HCT116 (cell line): Measurements from ENCODE around the gene TAS1R1. TPM values are rescaled to one million over a fixed set of nuclear protein-coding genes. Genes with fewer than 3 reads are reported as not detected.
A peak's percentile ranks its signal among the peaks of the same experiment; 100 is the strongest.

ENCODE experiments used
- ATAC-seq: fragments of 200-7000 bp; cut with Tn5 transposase; 2 replicates; pipeline ENCODE4 v1.9.1; 2020; ENCODE audit warnings: mild to moderate bottlenecking, moderate library complexity
- BruUV-seq: library from RNA; stranded (reverse); fragments of 400-500 nt; replicated peaks from 2 replicates; lab custom pipeline; 2021; lab: Mats Ljungman, UMichigan
- CTCF ChIA-PET: fragments of 300-600 bp; sonication (Branson Sonifier 250); formaldehyde crosslinking; loops from one replicate; lab custom pipeline; 2021; ENCODE audit warnings: antibody characterized with exemption; lab: Charles Lee
- POLR2A ChIA-PET: fragments of 300-600, 350-600 bp; sonication (Branson Sonifier 250); formaldehyde crosslinking; loops from one replicate; lab custom pipeline; 2021; ENCODE audit warnings: antibody characterized with exemption; lab: Charles Lee
- RAD21 ChIA-PET, 2 experiments: fragments of 300-600 bp; sonication (Branson Sonifier 250); formaldehyde crosslinking; loops; one replicate each; lab custom pipeline; 2023; ENCODE audit warnings: low total read pairs in 2 of 2; ENCODE audit not compliant: uncharacterized antibody in 2 of 2, unreplicated experiment in 2 of 2, low non-redundant PET in 1 of 2; lab: Charles Lee
- DNase-seq: peaks from one replicate; pipeline ENCODE4 v3.0.0-alpha.2; 2010; ENCODE audit warnings: low read depth, low spot score
- H2AFZ ChIP-seq: fragments of 200-600 bp; shearing (Covaris generic), sonication (generic); 2 replicates; pipeline ENCODE4 v1.6.1; 2017; ENCODE audit warnings: low read depth, mixed run types, mixed read lengths, antibody characterized with exemption, low read length; ENCODE audit not compliant: poor library complexity, severe bottlenecking
- H3K27ac ChIP-seq: 2 replicates; pipeline ENCODE4 v1.5.1; 2012; ENCODE audit warnings: low read depth, low read length
- H3K27me3 ChIP-seq: fragments of 200-600 bp; sonication (generic); 2 replicates; pipeline ENCODE4 v1.6.1; 2016; ENCODE audit warnings: mixed run types, low read length, mixed read lengths; ENCODE audit not compliant: insufficient read depth
- H3K36me3 ChIP-seq, 2 experiments: fragments of 200-500 bp in 1 of 2; fragments of 200-600 bp in 1 of 2; sonication (Bioruptor generic) in 1 of 2; sonication (generic) in 1 of 2; 2 replicates each; pipeline versions ENCODE4 v1.5.1 to v1.6.1; 2014 to 2016; ENCODE audit warnings: low read length in 2 of 2, inconsistent platforms in 1 of 2, mixed read lengths in 1 of 2, mixed run types in 1 of 2; ENCODE audit not compliant: insufficient read depth in 2 of 2, control insufficient read depth in 1 of 2
- H3K4me1 ChIP-seq, 2 experiments: fragments of 200-600 bp in 1 of 2; sonication (generic) in 1 of 2; 2 replicates each; pipeline versions ENCODE4 v1.5.1 to v1.6.1; 2012 to 2017; ENCODE audit warnings: low read length in 2 of 2, inconsistent platforms in 1 of 2, mild to moderate bottlenecking in 1 of 2, mixed read lengths in 1 of 2, mixed run types in 1 of 2, moderate library complexity in 1 of 2; ENCODE audit not compliant: insufficient read depth in 2 of 2, control insufficient read depth in 1 of 2
- H3K4me2 ChIP-seq: fragments of 200-600 bp; sonication (generic); 2 replicates; pipeline ENCODE4 v1.6.1; 2017; ENCODE audit warnings: mixed run types, low read length, mixed read lengths
- H3K4me3 ChIP-seq, 2 experiments: fragments of 200-600 bp in 1 of 2; sonication (generic) in 1 of 2; replicated peaks in 1 of 2; 2 replicates each; pipeline ENCODE4 v1.5.1; 2011 to 2016; ENCODE audit warnings: low read length in 2 of 2, control low read depth in 1 of 2, low read depth in 1 of 2, mild to moderate bottlenecking in 1 of 2, mixed read lengths in 1 of 2, mixed run types in 1 of 2
- H3K79me2 ChIP-seq: fragments of 200-600 bp; sonication (generic); 2 replicates; pipeline ENCODE4 v1.6.1; 2017; ENCODE audit warnings: mild to moderate bottlenecking, mixed run types, low read length, moderate library complexity, mixed read lengths; ENCODE audit not compliant: insufficient read depth
- H3K9ac ChIP-seq: fragments of 200-600 bp; sonication (generic); 2 replicates; pipeline ENCODE4 v1.6.1; 2016; ENCODE audit warnings: low read length, mixed read lengths
- H3K9me2 ChIP-seq: fragments of 200-600 bp; sonication (generic), shearing (Covaris generic); 2 replicates; pipeline ENCODE4 v1.6.1; 2017; ENCODE audit warnings: mixed run types, mild to moderate bottlenecking, moderate library complexity; ENCODE audit not compliant: insufficient read depth
- H3K9me3 ChIP-seq, 2 experiments: fragments of 200-500 bp in 1 of 2; fragments of 200-600 bp in 1 of 2; sonication (Bioruptor generic) in 1 of 2; sonication (generic) in 1 of 2; 2 replicates each; pipeline ENCODE4 v1.6.1; 2014 to 2017; ENCODE audit warnings: low read length in 2 of 2, mixed read lengths in 2 of 2, inconsistent platforms in 1 of 2, low read depth in 1 of 2, mild to moderate bottlenecking in 1 of 2, mixed run types in 1 of 2, moderate library complexity in 1 of 2; ENCODE audit not compliant: control insufficient read depth in 1 of 2, insufficient read depth in 1 of 2
- H4K20me1 ChIP-seq: fragments of 200-600 bp; sonication (generic), shearing (Covaris generic); 2 replicates; pipeline ENCODE4 v1.6.1; 2017; ENCODE audit warnings: mixed run types, mild to moderate bottlenecking, moderate library complexity; ENCODE audit not compliant: insufficient read depth
- CTCF ChIP-seq, 3 experiments: fragments of 200-600 bp in 1 of 3; sonication (generic) in 1 of 3; IDR thresholded peaks in 2 of 3; conservative IDR thresholded peaks in 1 of 3; 2 replicates each; pipeline ENCODE4 v1.5.1; 2012 to 2017; ENCODE audit warnings: low read depth in 2 of 3, low read length in 2 of 3, antibody characterized with exemption in 1 of 3, borderline replicate concordance in 1 of 3, control low read depth in 1 of 3, mild to moderate bottlenecking in 1 of 3, mixed read lengths in 1 of 3, mixed run types in 1 of 3, moderate library complexity in 1 of 3; ENCODE audit not compliant: insufficient read depth in 1 of 3
- EGR1 ChIP-seq: IDR thresholded peaks from 2 replicates; pipeline ENCODE4 v1.6.1; 2012; ENCODE audit warnings: low read depth
- ZFX ChIP-seq: fragments of 450-650 bp; IDR thresholded peaks from 2 replicates; pipeline ENCODE4 v1.6.1; 2017
- intact Hi-C: fragments of 100-400 bp; cut with micrococcal nuclease; formaldehyde crosslinking; loops from 2 replicates; pipeline ENCODE4 v1.10.0; 2022
- total RNA-seq: library from RNA; stranded (reverse); gene quantifications from one replicate; pipeline ENCODE4 v1.2.1, GENCODE V29; 2021; ENCODE audit not compliant: unreplicated experiment

TAS1R1 gene
- total RNA-seq, 1 experiment from 2014 or later: not detected

DNA sequence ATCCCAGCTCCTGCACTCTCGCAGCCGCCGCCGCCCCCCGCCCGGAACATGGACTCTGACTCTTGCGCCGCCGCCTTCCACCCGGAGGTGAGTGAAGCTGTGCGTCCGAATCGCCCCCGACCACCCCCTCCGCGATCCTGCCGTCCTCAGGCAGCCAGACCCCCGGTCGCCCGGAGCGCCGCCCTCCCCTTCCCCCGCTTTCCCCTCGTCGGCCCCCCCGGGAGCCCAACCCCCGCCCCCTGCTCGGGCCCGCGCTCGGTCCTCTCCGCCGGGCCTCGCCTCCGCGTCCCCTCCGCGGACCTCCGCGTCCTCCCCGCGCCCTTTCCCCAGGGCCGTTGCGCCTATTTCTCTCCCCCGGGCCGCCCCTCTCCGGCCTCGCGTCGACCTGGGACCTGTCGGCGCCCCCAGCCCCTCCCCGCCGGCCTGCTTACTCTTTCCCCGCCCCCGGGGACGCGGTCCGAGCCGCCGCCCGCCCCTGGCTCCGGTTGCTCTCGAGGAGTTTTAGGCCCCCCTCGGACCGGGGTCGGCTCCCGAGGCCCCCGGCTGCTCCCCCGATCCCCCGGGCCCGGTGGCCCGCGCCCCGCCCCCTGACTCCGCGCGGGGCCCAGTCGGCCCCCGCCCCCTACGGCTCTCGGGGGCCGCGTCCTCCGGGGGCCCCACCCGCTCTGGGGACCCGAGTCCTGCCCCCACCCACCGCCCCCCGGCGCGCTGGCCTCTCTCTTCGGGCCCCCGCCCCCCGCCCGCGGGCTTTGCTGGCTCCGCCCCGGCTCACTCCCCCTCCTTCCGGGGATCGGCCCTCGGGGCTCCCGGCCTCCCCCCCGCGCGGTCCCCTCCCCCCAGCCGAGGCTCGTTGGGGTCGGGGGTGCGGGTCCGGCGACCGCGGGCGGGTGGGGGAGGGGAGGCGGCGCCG, 59.2 kb downstream of the TAS1R1 start:
- intact Hi-C loops: no loop called here
- ChIA-PET CTCF (no interaction called here), POLR2A (no interaction called here), RAD21 (no interaction called here)
- TF ChIP-seq CTCF (IDR thresholded peaks at IDR 0.05 in 2 of 3, conservative IDR thresholded peaks at IDR 0.05 in 1 of 3; ENCODE audit: borderline replicate concordance in 1 of 3, insufficient read depth in 1 of 3, low read depth in 2 of 3, low read length in 2 of 3) (no peak), ZFX (peak; percentile 21; the same call in 1 of the 2 replicates), EGR1 (0 out of 2 replicates have a peak, but pooled peaks have one; percentile 25)
- Histone ChIP-seq H2AFZ (no peak overlapping the region), H3K4me2 (peak overlapping the region; percentile 80), H3K27ac (peak overlapping the region; percentile 92), H3K9me2 (no peaks in the 10 kb centered on the region), H3K9me3 (no peaks in the 10 kb centered on the region), H3K79me2 (peaks cover 51% of the 10 kb centered on the region), H3K4me3 (peak overlapping the region; percentile 62 to 83), H3K27me3 (no peaks in the 10 kb centered on the region), H3K36me3 (peaks cover 9 to 15% of the 10 kb centered on the region in 2 experiments), H4K20me1 (no peaks in the 10 kb centered on the region; the same call in 1 of the 2 replicates), H3K9ac (peak overlapping the region; percentile 93), H3K4me1 (peaks cover 8 to 43% of the 10 kb centered on the region in 2 experiments)
- BruUV-seq: no TSS peak
- DNase-seq (no peak), ATAC-seq (peak; percentile 1)
